NB4 (cell line): Measurements from ENCODE around the gene ANO10.

ENCODE experiments used
- MYC ChIP-seq: IDR thresholded peaks from 2 replicates; pipeline ENCODE4 v1.6.1; 2011; ENCODE audit warnings: low read depth, low read length
- POLR2A ChIP-seq: IDR thresholded peaks from 2 replicates; pipeline ENCODE4 v1.6.1; 2011; ENCODE audit warnings: mild to moderate bottlenecking; ENCODE audit not compliant: insufficient read length; ENCODE audit errors: extremely low read depth
- TF ChIP-seq, protein P1 (sequence below): IDR thresholded peaks from one replicate; pipeline ENCODE4 v1.5.1; 2012; ENCODE audit warnings: low read depth, low read length
- TF ChIP-seq, protein P2 (sequence below): IDR thresholded peaks from 2 replicates; pipeline ENCODE4 v1.6.1; 2011; ENCODE audit warnings: low read depth, low read length

DNA sequence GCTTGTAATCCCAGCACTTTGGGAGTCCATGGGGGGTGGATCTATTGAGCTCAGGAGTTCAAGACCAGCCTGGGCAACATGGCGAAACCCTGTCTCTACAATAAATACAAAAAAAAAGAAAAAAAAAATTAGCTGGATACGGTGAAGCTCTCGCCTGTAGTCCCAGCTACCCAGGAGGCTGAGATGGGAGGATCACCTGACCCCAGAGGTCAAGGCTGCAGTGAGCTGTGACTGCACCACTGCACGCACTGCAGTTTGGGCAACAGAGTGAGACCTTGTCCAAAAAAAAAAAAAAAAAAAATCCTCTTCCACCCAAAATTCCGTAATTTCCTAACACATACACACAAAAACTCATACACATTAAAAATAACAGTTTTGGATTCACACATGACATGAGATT is 2.2 kb downstream of the ANO10 start:
- TF ChIP-seq, protein P1, sequence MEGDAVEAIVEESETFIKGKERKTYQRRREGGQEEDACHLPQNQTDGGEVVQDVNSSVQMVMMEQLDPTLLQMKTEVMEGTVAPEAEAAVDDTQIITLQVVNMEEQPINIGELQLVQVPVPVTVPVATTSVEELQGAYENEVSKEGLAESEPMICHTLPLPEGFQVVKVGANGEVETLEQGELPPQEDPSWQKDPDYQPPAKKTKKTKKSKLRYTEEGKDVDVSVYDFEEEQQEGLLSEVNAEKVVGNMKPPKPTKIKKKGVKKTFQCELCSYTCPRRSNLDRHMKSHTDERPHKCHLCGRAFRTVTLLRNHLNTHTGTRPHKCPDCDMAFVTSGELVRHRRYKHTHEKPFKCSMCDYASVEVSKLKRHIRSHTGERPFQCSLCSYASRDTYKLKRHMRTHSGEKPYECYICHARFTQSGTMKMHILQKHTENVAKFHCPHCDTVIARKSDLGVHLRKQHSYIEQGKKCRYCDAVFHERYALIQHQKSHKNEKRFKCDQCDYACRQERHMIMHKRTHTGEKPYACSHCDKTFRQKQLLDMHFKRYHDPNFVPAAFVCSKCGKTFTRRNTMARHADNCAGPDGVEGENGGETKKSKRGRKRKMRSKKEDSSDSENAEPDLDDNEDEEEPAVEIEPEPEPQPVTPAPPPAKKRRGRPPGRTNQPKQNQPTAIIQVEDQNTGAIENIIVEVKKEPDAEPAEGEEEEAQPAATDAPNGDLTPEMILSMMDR, result no peak
- TF ChIP-seq POLR2A (no peak), MYC (no peak)
- TF ChIP-seq, protein P2, sequence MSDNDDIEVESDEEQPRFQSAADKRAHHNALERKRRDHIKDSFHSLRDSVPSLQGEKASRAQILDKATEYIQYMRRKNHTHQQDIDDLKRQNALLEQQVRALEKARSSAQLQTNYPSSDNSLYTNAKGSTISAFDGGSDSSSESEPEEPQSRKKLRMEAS, result no peak
